ENCODE data around the gene SIRT6. TPM values are rescaled to one million over a fixed set of nuclear protein-coding genes. Genes with fewer than 3 reads are reported as not detected.

The SIRT6 gene
- polyA plus RNA-seq, 1 donor from 2014 or later, result 42.8 TPM

GRCh38 chr19:4178990-4179389 is 3.4 kb downstream of the SIRT6 start:
- Histone ChIP-seq H3K27ac (ENCODE audit: low read length) (no peak overlapping the region), H3K36me3 (ENCODE audit: insufficient read depth, low read length) (no peaks in the 10 kb centered on the region), H3K27me3 (ENCODE audit: insufficient read depth, low read depth, low read length) (no peaks in the 10 kb centered on the region), H3K4me3 (ENCODE audit: low read length) (no peak overlapping the region), H3K4me2 (ENCODE audit: low read length) (no peak overlapping the region), H3K79me2 (replicated peaks; ENCODE audit: insufficient read depth, low read length) (peaks cover 12% of the 10 kb centered on the region), H3K9me2 (ENCODE audit: insufficient read depth, low read length) (no peaks in the 10 kb centered on the region), H3F3A (ENCODE audit: insufficient read depth, low read length, poor library complexity, severe bottlenecking) (no peaks in the 10 kb centered on the region), H3K9me3 (ENCODE audit: low read length) (no peaks in the 10 kb centered on the region), H4K20me1 (ENCODE audit: insufficient read depth) (no peaks in the 10 kb centered on the region), H2AFZ (ENCODE audit: low read depth, low read length) (no peak overlapping the region), H3K9ac (ENCODE audit: low read length) (no peak overlapping the region)
- TF ChIP-seq EZH2 (IDR thresholded peaks at IDR 0.05; ENCODE audit: borderline replicate concordance, insufficient read depth, low read length, poor library complexity, severe bottlenecking) (no peak), POLR2AphosphoS5 (IDR thresholded peaks at IDR 0.05) (no peak), MXI1 (conservative IDR thresholded peaks at IDR 0.05; ENCODE audit: poor library complexity, severe bottlenecking) (no peak), EP300 (conservative IDR thresholded peaks at IDR 0.05; ENCODE audit: poor library complexity, severe bottlenecking) (no peak), CTCF (IDR thresholded peaks at IDR 0.05; ENCODE audit: poor library complexity, severe bottlenecking) (no peak), TAF1 (IDR thresholded peaks at IDR 0.05; ENCODE audit: low read depth) (no peak), REST (IDR thresholded peaks at IDR 0.05; ENCODE audit: borderline replicate concordance) (no peak), RAD21 (conservative IDR thresholded peaks at IDR 0.05) (no peak), SMC3 (conservative IDR thresholded peaks at IDR 0.05; ENCODE audit: poor library complexity) (no peak)

GRCh38 chr19:4177146-4177545 is 5.2 kb downstream of the SIRT6 start:
- no peaks in the 10 kb centered on the region for H3K9me3 ChIP-seq (ENCODE audit: low read length)
- H3K9ac ChIP-seq (ENCODE audit: low read length), result no peak overlapping the region
- no peaks in the 10 kb centered on the region for H3K9me2 ChIP-seq (ENCODE audit: insufficient read depth, low read length)
- no peak for TF ChIP-seq SMC3 (conservative IDR thresholded peaks at IDR 0.05; ENCODE audit: poor library complexity)
- TF ChIP-seq EP300 (conservative IDR thresholded peaks at IDR 0.05; ENCODE audit: poor library complexity, severe bottlenecking), result no peak
- TF ChIP-seq CTCF (IDR thresholded peaks at IDR 0.05; ENCODE audit: poor library complexity, severe bottlenecking), result no peak
- TF ChIP-seq TAF1 (IDR thresholded peaks at IDR 0.05; ENCODE audit: low read depth), result no peak
- TF ChIP-seq REST (IDR thresholded peaks at IDR 0.05; ENCODE audit: borderline replicate concordance), result no peak
- TF ChIP-seq EZH2 (IDR thresholded peaks at IDR 0.05; ENCODE audit: borderline replicate concordance, insufficient read depth, low read length, poor library complexity, severe bottlenecking), result no peak
- TF ChIP-seq POLR2AphosphoS5 (IDR thresholded peaks at IDR 0.05), result no peak
- no peak for TF ChIP-seq RAD21 (conservative IDR thresholded peaks at IDR 0.05)
- no peaks in the 10 kb centered on the region for H3K36me3 ChIP-seq (ENCODE audit: insufficient read depth, low read length)
- H3K4me2 ChIP-seq (ENCODE audit: low read length), result no peak overlapping the region
- no peak overlapping the region for H3K27ac ChIP-seq (ENCODE audit: low read length)
- no peaks in the 10 kb centered on the region for H3F3A ChIP-seq (ENCODE audit: insufficient read depth, low read length, poor library complexity, severe bottlenecking)
- H4K20me1 ChIP-seq (ENCODE audit: insufficient read depth), result no peaks in the 10 kb centered on the region
- peaks cover 11% of the 10 kb centered on the region for H3K79me2 ChIP-seq (replicated peaks; ENCODE audit: insufficient read depth, low read length)
- H2AFZ ChIP-seq (ENCODE audit: low read depth, low read length), result no peak overlapping the region
- H3K27me3 ChIP-seq (ENCODE audit: insufficient read depth, low read depth, low read length), result peaks cover 15% of the 10 kb centered on the region
- no peak overlapping the region for H3K4me3 ChIP-seq (ENCODE audit: low read length)
